GM19372 (cell line): ENCODE measurements around the gene GPR37.

Source experiments
- ATAC-seq: cut with Tn5 transposase; IDR thresholded peaks from one replicate; pipeline ENCODE4 v1.9.1; 2021; ENCODE audit warnings: mild to moderate bottlenecking, low read depth, moderate library complexity; ENCODE audit not compliant: unreplicated experiment

Gene GPR37

DNA sequence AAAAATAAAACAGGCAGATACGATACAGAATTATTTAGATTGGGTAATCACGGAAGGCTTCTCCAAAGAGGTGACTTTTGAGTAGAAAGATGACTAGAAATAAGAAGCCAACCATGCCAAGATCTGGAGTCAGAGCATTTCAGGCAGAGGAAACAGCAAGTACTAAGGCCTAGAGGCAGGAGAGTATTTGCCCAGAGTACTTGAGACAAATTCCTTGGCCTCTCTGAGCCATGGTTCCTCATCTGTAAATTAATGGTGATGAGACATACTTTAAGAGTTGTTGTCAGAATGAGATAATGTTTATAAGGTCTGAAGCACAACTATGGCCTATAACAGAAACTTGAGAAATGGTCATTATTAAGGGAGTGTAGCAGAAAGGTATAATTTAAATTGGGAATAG is 15.8 kb upstream of the GPR37 start:
- no peak for ATAC-seq

DNA sequence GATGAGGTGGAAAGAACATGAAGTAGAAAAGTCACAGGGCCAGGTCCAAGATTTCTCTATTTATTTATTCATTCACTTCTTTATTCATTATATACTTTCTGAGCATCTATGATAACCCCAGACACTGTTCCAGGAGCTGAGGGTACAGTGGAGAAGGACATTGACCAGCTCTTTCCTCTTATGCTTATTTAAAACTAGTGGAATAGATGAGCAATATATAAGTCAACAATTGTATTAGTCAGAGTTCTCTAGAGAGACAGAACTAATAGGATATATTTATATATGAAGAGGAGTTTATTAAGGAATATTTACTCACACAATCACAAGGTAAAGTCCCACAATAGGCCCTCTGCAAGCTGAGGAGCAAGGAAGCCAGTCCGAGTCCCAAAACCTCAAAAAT is 15.0 kb upstream of the GPR37 start:
- no peak for ATAC-seq

DNA sequence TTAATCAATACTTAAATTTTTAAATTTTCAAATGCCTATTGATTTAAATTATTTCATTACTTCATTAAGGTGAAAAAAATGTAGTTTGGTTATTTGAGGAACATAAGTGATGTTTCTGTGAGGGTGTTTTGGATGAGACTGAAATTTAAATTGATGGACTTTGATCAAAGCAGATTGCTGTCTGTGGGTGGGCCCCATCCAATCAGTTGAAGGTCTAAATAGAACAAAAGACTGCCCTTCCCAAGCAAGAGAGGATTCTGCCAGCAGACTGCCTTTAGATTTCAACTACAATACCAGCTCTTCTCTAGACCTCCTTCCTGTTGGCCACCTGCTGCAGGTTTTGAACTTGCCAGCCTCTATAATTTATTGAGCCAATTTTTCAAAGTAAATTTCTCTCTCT is 14.5 kb upstream of the GPR37 start:
- ATAC-seq = no peak

DNA sequence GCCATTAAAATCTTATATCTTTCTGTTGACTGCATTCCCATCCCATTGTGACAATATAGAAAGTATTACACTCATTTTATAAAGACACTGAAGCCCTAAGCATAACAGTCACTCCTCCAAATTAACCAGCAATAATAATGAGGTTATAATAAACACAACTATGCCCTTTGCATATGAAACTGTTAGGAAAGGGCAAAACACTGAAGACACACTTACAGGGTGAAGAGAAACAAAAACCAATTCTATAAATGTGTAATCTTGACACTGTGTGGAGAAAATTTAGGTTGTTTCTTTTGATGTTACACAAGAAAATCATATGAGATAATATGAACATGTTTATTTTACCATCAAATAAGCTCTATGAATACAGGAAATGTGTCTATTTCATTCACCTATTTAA is 14.0 kb upstream of the GPR37 start:
- no peak for ATAC-seq

DNA sequence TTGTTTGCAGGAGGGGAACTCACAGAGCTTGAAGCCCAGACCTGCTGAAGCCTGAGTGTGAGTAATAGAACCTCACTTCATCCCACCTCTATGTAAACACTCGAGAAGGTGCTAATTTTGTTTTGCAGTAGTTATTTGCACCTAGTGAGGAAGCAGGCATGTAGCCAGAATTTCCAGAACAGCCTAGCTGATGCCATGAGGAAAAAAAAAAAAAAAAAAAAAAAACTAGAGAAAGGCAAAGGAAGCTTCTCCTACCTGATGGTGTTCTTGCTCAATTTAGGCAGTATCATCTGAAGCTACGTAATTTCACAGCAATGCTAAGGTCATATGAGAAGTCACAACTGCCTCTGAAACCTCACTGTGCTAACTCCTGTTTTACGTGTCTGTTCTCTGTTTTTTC is 13.6 kb upstream of the GPR37 start:
- no peak for ATAC-seq

DNA sequence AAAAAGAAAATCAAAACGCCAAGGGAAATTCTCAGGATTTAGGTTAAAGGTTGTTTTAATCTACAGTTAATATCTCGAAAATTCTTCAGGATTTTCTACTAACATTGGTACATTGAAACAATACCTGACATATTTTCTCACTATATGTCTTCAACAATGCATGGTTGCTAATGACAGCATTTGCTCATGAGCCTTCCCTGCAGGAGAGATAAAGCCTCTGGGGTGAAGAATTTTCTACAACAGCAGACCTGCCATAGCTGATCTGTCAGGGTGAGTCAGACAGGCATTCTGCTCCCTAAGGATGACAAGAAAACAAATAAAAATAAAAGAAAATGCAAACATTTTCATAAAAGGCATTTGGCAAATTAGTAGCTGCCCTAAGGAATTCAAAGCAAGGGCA is 11.7 kb upstream of the GPR37 start:
- no peak for ATAC-seq

DNA sequence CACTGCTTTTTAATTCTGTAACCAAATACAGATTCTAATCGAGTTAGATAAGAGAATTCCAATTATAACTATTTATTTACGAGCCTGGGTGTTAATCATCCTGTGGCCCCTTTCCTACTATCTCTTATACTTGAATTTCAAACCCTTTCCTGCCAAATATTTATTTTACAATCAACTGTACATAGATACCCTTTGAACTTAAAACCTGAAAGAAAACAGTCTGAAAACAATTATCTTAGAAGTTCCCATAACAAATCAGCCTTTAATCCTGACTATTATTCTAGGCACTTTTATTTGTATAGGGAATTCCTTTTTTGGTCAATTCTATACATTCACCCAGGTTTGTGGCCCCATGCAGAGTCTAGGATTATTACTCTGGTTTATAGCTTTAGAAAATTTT is 10.6 kb upstream of the GPR37 start:
- no peak for ATAC-seq

DNA sequence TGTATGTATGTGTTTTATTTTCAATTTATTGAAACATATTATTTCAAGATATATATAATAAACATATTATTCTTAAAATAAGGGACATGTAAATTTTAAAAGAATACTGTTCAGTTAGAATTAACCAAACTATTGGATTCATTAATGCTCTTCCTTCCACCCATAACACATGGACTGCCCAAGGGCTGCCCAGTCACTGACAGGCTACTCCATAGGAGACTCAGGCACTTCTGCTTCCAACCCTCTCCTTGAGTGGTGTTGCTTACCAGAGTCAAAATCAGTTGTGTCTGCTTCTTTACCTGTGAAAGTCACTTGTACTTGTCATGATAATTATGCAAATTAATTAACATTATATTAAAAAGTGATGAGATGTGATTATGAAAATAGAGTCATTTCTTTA is 9.8 kb upstream of the GPR37 start:
- ATAC-seq = no peak

DNA sequence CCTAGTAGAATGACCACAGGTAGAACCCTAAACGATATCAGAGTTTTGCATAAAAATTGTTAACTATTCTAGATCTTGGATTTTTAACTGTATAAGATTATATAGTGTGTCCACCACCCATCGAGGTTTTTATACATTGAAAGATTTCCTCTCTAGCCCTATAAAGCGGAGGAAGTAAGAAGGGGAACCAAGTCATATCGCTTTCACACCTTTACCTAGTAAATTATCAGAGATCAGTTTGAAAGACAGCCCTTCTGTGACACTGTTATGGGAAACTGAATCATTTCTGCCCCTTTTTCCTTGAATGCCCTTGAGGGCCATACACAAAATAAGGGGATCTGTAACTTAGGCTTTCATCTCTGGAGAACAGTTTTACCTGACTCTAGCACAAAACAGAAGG is 8.3 kb upstream of the GPR37 start:
- no peak for ATAC-seq

DNA sequence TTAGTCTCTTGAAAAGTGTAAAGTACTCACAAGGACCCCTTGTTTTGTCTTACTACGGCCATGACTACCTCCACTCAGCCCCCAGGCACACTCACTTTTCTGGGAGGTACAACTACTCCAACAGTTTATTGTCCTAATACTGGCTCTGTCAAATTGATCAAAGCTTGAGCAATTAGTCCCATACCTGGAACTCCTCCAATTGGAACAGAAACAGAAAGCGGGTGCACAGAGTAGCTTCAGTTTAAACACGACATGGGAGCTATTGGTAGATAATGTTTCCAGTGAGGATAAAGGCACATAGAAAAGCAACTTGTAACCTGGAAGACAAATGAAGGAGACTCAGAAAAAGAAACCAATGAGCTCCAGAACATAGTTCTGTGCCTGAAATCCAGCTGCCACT is 7.7 kb upstream of the GPR37 start:
- ATAC-seq = no peak

DNA sequence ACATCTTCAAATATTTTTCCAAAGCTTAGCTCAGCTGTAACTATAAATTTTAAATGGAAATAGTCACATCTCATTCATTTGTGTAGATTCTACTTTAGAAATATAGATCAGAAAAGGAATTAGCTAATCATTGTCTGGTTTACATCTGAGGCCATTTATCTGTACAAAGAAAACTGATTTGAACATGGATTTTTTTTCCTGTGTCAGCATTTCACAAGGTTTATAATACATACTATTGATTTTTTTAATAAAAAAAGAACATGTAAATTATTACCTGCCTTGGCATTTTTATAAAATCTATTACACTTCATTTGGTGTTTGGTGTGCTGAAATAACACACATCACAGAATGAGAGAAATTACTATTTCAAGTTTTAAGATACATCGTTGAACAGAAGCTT is 3.5 kb upstream of the GPR37 start:
- no peak for ATAC-seq

DNA sequence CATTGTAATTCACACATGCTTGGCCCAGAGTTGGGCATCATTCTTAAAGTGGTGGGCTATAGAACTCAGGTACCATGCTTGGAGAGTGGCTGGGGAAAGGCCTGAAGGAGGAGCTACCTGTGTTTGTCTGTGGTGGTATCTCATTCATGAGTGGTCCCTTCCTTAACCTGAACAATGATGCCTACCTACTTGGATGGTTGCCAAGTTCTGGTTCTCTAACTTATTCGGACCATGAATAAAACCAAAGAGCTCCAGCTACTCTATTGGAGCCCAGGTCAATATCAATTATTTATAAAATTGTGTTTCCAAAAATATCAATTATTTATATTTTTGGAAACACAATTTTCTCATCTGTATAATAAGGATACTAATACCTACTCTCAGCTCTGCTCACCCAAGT is 2.9 kb upstream of the GPR37 start:
- ATAC-seq = no peak

DNA sequence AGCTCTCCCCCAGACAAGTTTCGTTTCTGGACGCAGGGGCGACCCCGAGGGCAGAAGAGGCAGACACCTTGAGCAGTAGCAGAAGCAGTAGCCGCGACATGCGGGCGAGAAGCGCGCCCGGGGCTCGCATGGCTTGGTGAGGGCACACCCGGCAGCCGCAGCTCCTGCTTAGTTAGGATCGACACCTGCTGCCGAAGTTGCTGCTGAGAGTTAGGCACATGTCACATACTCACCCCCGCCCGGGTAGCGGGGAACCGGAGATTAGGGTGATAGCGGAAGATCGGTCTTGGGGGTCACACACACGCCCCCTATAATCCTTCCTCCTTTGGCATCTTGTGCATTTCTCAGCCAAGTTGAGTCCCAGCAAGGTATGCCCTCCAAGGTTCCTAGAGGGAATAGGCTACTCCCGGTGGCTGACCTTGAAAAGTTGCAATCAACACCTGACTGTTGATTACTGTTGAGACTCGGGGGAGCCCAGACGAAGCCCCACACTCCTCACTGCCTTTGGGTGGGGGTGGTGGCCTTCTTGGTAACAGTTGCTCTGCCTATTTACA is 668 bp downstream of the GPR37 start:
- no peak for ATAC-seq

DNA sequence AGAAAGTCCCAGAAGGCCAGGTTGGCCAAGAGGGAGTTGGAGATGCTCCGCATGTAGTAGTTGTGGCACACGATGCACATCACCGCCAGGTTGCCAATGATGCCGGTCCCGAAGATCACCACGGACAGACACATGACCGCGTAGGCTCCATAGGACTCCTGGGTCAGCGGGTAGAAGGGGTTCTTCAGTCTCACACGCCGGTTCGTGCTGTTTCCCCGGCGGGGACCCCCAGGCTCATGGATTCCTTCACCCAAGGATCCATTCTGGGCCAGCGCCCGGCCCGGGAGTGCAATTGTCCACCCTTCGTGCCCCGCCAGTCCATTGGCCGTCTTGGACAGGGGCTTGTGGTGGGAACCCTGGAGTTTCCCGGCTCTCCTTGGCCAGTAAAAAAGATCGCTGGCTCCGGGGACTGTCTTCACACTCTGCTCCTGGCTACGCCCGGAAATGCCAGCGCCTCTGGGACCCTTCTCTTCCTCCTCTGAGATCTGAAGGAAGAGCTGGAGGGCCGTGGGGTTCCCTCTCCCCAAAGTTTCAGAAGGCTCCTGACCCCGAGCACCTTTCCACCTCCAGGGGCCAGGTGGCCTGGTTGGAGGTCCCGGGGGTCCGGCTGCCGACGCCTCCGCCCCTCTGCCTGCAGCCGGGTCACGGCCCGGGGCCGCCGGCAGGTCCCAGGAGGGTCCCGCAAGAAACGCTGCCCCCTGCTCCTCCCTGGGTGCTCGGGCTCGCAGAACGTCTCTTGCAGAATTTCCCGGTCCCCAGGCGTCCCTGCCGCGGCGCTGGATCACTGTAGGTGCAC is 1.3 kb downstream of the GPR37 start:
- no peak for ATAC-seq

DNA sequence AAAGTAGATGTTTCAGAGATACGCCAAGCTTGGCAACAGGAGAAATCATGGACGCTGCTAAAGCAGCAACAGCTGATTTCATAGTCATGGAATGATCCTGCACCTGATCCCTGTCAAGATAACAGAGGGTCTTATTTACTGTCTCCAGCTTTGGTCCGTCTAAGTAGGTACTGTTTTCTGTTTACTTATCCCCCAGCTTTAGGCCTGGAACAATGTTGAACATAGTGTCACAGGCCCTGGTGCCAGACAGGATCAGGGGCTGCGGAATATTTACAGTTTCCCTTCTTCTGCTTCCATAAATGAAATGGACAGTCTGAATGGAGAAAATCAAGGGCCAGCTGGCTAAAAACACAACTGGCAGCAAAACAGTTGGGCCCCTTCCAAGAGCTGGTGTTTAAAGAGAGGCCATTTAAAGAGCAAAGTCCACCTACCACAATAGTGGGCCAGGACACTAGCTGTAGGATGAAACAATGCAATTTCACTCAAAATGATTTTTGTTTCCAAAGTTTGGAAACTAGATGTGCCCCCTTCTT is 2.9 kb downstream of the GPR37 start:
- no peak for ATAC-seq

DNA sequence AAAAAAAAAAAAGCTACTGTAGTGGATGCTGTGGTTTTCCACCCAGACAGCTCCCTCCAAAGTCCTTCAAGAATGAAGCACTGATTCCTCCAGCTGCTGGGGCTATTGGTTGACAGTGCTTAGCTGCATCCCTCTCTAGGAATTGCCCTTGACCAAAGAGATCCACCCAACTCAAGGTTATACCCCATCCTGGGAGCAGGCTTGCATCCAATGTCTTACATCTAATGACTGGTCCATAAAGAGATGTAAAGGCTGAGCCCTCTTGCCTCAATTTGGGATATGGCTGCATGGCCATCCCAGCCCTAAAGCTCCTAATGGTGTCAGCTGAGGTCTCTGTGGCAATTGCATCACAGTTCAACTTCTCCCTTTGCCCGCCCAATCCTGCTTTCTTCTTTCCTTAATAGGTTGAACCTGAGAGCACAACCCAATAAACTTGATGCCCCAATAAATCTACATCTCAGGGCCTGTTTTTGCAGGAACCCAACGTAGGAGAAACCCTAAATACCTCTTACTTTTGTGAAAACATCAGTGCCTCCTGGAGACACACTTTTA is 4.4 kb downstream of the GPR37 start:
- no peak for ATAC-seq

DNA sequence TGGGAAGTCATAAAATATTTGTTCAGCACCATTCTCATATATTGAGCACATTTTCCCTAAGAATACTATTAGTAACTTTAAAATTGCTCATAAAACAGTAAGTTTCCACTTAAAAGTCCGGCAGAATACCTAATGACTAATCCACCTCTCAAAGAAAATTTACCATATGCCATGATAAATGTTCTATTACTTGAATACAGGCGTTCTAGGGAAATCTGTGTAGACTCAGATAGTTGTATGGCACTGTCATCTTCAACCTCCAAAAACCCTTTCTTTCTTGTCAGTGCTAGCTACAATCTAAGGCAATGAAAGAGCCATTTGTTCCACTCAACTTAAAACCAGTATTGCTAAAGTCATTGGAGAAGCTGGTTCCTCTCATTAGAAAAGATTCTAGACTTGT is 7.3 kb downstream of the GPR37 start:
- no peak for ATAC-seq

DNA sequence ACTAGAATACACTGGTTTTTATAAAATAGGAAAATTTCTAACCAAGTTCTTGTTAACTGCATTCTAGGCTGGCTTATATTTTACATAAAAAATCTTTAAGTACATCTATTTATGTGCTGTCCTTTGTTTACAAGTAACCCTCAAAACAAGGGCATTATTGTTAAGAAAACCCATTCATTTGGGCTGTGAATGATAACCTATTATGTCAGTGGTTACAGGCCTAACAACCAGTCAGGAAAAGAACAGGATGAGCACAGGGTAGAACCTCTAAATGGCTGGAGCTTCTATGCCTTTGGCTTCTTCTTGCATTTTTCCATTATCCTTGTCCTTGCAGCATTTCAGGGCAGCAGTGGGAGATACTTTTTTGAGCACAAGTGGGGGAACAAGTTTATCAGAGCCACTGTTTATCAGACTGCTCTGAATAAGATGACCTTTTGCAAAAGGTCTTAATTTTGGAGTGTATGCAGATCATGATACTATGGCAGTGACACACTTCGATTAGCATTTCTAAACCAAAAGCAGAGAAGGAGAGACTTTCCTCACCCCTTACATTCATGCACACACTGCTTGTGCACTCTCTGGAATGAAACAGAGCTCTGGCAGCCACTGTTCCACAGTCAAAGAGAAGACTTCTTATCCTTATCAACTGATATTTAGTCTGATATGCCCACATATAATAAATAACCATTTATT is 10.9 kb downstream of the GPR37 start:
- no peak for ATAC-seq

DNA sequence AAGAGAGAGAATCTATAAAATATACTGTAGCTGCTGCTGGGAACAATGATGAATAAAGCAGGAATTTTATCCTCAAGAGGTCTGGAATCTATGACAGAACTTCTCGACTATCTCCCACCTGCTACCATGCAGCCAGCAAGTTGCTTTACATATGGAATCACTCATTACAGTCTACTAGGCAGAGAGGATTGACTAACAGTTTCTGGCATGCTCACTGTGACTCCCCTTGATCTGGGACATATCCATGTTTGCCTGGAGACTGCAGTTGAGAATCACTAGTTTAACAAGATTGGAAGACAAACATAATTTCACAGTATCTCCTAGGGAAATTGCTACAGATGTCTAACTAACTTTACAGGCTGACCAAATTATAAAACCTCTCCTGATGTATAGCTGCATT is 13.3 kb downstream of the GPR37 start:
- ATAC-seq = no peak

DNA sequence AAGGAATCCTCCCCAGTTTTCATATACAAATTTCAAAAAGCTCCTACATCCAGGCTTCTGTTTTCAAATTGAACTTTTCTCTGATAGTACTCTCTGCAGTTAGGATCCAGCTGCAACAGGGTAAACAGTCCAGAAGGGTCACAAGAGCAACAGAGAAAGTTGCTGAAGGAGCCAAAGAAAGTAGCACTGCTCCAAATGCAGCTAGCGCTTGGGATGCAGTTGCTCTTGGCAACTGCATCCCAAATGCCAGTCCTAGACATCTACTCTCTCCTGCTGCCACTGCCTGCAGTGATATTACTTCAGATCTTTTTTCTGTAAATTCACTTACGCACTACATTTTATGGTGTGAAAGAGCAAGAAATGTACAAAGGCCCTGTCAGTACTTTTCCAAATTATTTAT is 14.6 kb downstream of the GPR37 start:
- no peak for ATAC-seq

DNA sequence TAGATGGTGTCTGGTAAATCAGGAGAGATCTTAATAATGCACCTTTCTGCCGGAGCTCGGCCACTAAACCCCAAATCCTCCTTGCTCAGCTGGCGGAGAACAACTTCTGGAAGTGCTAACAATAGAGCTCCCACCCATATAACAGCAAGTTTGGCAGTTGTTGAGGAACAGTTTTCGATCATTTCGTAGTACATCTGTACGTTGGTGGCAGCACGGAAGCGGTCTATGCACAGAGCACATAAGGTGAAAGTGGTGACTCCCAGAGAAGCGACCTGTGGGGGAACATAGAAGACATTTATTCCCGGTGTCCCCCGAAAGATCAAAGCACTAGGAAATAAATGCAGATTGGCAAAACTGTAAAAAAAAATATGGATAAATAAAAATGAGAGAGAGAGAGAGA is 18.5 kb downstream of the GPR37 start:
- ATAC-seq = no peak

DNA sequence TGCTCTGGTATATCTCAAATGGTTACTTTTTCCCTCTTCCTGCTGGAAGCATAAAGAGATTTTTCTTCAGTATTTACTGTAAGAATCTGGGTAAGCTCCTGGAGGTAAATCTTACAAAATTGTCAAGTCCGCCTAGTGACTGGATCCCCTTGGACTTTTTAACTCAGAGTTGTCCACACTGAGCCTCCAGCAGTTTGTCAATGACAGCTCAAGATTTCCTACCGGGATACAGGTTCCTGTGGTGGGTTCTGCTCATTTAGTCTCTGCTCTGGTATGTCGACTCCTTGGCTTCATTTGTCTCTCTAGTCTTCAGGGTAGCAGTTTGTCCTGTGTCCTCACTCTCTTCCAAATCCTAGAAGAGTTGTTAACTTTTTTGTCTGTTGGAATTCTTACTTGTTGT is 27.0 kb downstream of the GPR37 start:
- ATAC-seq = no peak
